Common myeloid progenitor, CD34-positive (primary cell): ENCODE measurements around the gene ADAM23.
A peak's percentile ranks its signal among the peaks of the same experiment; 100 is the strongest.

Experiments
- CTCF ChIA-PET: fragments of 350-600 bp; sonication (Branson Sonifier 250); formaldehyde crosslinking; loops from one replicate; lab custom pipeline; 2021; ENCODE audit warnings: antibody characterized with exemption; lab: Charles Lee
- POLR2A ChIA-PET: fragments of 350-600 bp; sonication (Branson Sonifier 250); formaldehyde crosslinking; loops from one replicate; lab custom pipeline; 2021; ENCODE audit warnings: antibody characterized with exemption; lab: Charles Lee
- DNase-seq, 3 donors: peaks; one replicate each; pipeline versions ENCODE4 v3.0.0 to v3.0.0-alpha.2; 2013
- H3K27ac ChIP-seq, 2 experiments: 1 replicate in 1 of 2; 2 replicates in 1 of 2; pipeline ENCODE4 v1.7.0; 2013; ENCODE audit warnings: inconsistent platforms in 2 of 2, low read length in 2 of 2, mild to moderate bottlenecking in 2 of 2, low read depth in 1 of 2, moderate library complexity in 1 of 2; ENCODE audit not compliant: severe bottlenecking in 2 of 2, insufficient read depth in 1 of 2, poor library complexity in 1 of 2
- H3K27me3 ChIP-seq, 5 experiments: replicated peaks in 2 of 5; 1 replicate in 3 of 5; 2 replicates in 2 of 5; pipeline versions ENCODE4 v1.6.1 to v1.7.0; 2013; ENCODE audit warnings: low read length in 4 of 5, mild to moderate bottlenecking in 2 of 5, moderate library complexity in 2 of 5, inconsistent platforms in 1 of 5; ENCODE audit not compliant: insufficient read depth in 5 of 5, control insufficient read depth in 4 of 5
- H3K36me3 ChIP-seq, 4 experiments: 1 replicate in 2 of 4; 2 replicates in 2 of 4; pipeline versions ENCODE4 v1.6.1 to v1.7.0; 2013; ENCODE audit warnings: low read length in 3 of 4, control low read depth in 1 of 4, mild to moderate bottlenecking in 1 of 4; ENCODE audit not compliant: control insufficient read depth in 4 of 4, insufficient read depth in 4 of 4
- H3K4me1 ChIP-seq, 4 experiments: 1 replicate in 3 of 4; 2 replicates in 1 of 4; pipeline versions ENCODE4 v1.6.1 to v1.7.1; 2013; ENCODE audit warnings: low read length in 3 of 4, mild to moderate bottlenecking in 3 of 4, control low read depth in 1 of 4, inconsistent platforms in 1 of 4, moderate library complexity in 1 of 4; ENCODE audit not compliant: control insufficient read depth in 4 of 4, insufficient read depth in 4 of 4; ENCODE audit errors: control extremely low read depth in 1 of 4
- H3K4me3 ChIP-seq, 7 experiments: 1 replicate in 4 of 7; 2 replicates in 3 of 7; pipeline versions ENCODE4 v1.5.1 to v1.7.0; 2013; ENCODE audit warnings: mild to moderate bottlenecking in 7 of 7, low read length in 6 of 7, moderate library complexity in 6 of 7, inconsistent platforms in 2 of 7, low read depth in 2 of 7, control low read depth in 1 of 7; ENCODE audit not compliant: insufficient read depth in 4 of 7, control insufficient read depth in 1 of 7; ENCODE audit errors: extremely low read depth in 1 of 7
- H3K9me3 ChIP-seq, 5 experiments: 1 replicate in 4 of 5; 2 replicates in 1 of 5; pipeline versions ENCODE4 v1.6.1 to v1.7.1; 2013; ENCODE audit warnings: low read length in 4 of 5, mild to moderate bottlenecking in 2 of 5, inconsistent platforms in 1 of 5, low read depth in 1 of 5, moderate library complexity in 1 of 5; ENCODE audit not compliant: control insufficient read depth in 4 of 5, insufficient read depth in 2 of 5; ENCODE audit errors: control extremely low read depth in 1 of 5
- WGBS: methylation state at CpG from one replicate; pipeline ENCODE4 v1.1.5; 2013; ENCODE audit not compliant: insufficient coverage; 5-methylcytosine and 5-hydroxymethylcytosine counted together

The ADAM23 gene

GRCh38 chr2:206457188-206457634 is 13.9 kb downstream of the ADAM23 start:
- 0% methylated on average over 1 of the region's 2 CpGs for WGBS

GRCh38 chr2:206462240-206462854 is 19.0 kb downstream of the ADAM23 start:
- no peaks in the 10 kb centered on the region for H3K36me3 ChIP-seq
- H3K9me3 ChIP-seq: no peaks in the 10 kb centered on the region
- WGBS: 27% methylated on average over 2 of the region's 6 CpGs
- DNase-seq: no peak
- ChIA-PET POLR2A (no interaction called here), CTCF (no interaction called here)
- peaks cover 5 to 14% (median 10%) of the 10 kb centered on the region in 4 experiments for H3K4me1 ChIP-seq
- H3K27ac ChIP-seq: no peak overlapping the region
- H3K27me3 ChIP-seq: no peaks in the 10 kb centered on the region
- H3K4me3 ChIP-seq: no peak overlapping the region

More at GRCh38 chr2:206457188-206457634, 13.9 kb downstream of the ADAM23 start:
- CTCF ChIA-PET: interaction anchor here (0.7 kb wide), 1 partner anchor 197 kb away, joined by 3 read pairs; no protein-coding TSS in a partner anchor
- Histone ChIP-seq H3K9me3 (peaks cover 0 to 4% (median 0%) of the 10 kb centered on the region in 5 experiments), H3K27ac (no peak overlapping the region), H3K27me3 (peaks cover 0 to 6% (median 0%) of the 10 kb centered on the region in 5 experiments), H3K4me3 (no peak overlapping the region), H3K36me3 (no peaks in the 10 kb centered on the region), H3K4me1 (peaks cover 5 to 27% (median 10%) of the 10 kb centered on the region in 4 experiments)
- DNase-seq: peak in 2 of 3 donors; percentile 58 to 63
- POLR2A ChIA-PET: interaction anchor here (0.7 kb wide), 2 partner anchors 10 to 32 kb away, joined by 3 read pairs; no protein-coding TSS in a partner anchor

GRCh38 chr2:206463685-206464084 is 20.4 kb downstream of the ADAM23 start:
- Histone ChIP-seq H3K27ac (no peak overlapping the region), H3K36me3 (no peaks in the 10 kb centered on the region), H3K4me3 (no peak overlapping the region), H3K27me3 (no peaks in the 10 kb centered on the region), H3K9me3 (peaks cover 0 to 4% (median 0%) of the 10 kb centered on the region in 5 experiments), H3K4me1 (peaks cover 0 to 8% (median 3%) of the 10 kb centered on the region in 4 experiments)
- ChIA-PET POLR2A (no interaction called here), CTCF (no interaction called here)
- DNase-seq: no peak
- 94% methylated on average over 3 of the region's 5 CpGs for WGBS

GRCh38 chr2:206464597-206464996 is 21.3 kb downstream of the ADAM23 start:
- H3K9me3 ChIP-seq: peaks cover 0 to 4% (median 0%) of the 10 kb centered on the region in 5 experiments
- no peak overlapping the region for H3K4me3 ChIP-seq
- 100% methylated on average over 1 of the region's 2 CpGs for WGBS
- ChIA-PET POLR2A (no interaction called here), CTCF (no interaction called here)
- H3K27ac ChIP-seq: no peak overlapping the region
- H3K4me1 ChIP-seq: peaks cover 0 to 8% (median 3%) of the 10 kb centered on the region in 4 experiments
- no peaks in the 10 kb centered on the region for H3K36me3 ChIP-seq
- H3K27me3 ChIP-seq: no peaks in the 10 kb centered on the region
- DNase-seq: no peak

- Histone ChIP-seq H3K4me3 (no peak overlapping the region), H3K4me1 (no peaks in the 10 kb centered on the region), H3K27ac (no peak overlapping the region), H3K27me3 (no peaks in the 10 kb centered on the region), H3K9me3 (peaks cover 0 to 4% (median 1%) of the 10 kb centered on the region in 5 experiments), H3K36me3 (no peaks in the 10 kb centered on the region)
- WGBS: no CpG with 5 or more reads among the region's 2 CpGs
- ChIA-PET POLR2A (no interaction called here), CTCF (interaction anchor here (1.5 kb wide), 1 partner anchor 16 kb away, joined by 4 read pairs; no protein-coding TSS in a partner anchor)
- DNase-seq: no peak
Measured at GRCh38 chr2:206471524-206472062, 28.3 kb downstream of the ADAM23 start.

- H3K9me3 ChIP-seq: peaks cover 0 to 4% (median 1%) of the 10 kb centered on the region in 5 experiments
- H3K4me3 ChIP-seq: no peak overlapping the region
- no peaks in the 10 kb centered on the region for H3K36me3 ChIP-seq
- no peaks in the 10 kb centered on the region for H3K4me1 ChIP-seq
- WGBS: 100% methylated on average over 1 of the region's 5 CpGs
- H3K27ac ChIP-seq: no peak overlapping the region
- DNase-seq: no peak
- POLR2A ChIA-PET: no interaction called here
- CTCF ChIA-PET: interaction anchor here (1.5 kb wide), 1 partner anchor 16 kb away, joined by 4 read pairs; no protein-coding TSS in a partner anchor
- H3K27me3 ChIP-seq: no peaks in the 10 kb centered on the region
Measured at GRCh38 chr2:206472094-206472493, 28.8 kb downstream of the ADAM23 start.

GRCh38 chr2:206474099-206474498 is 30.8 kb downstream of the ADAM23 start:
- POLR2A ChIA-PET: no interaction called here
- Histone ChIP-seq H3K27me3 (no peaks in the 10 kb centered on the region), H3K4me1 (no peaks in the 10 kb centered on the region), H3K36me3 (no peaks in the 10 kb centered on the region), H3K9me3 (peaks cover 0 to 1% (median 0%) of the 10 kb centered on the region in 5 experiments), H3K27ac (no peak overlapping the region), H3K4me3 (no peak overlapping the region)
- CTCF ChIA-PET: no interaction called here
- WGBS: no CpG with 5 or more reads among the region's 1 CpG
- DNase-seq: no peak
